Measurements from ENCODE around the gene S100A13.

DNA sequence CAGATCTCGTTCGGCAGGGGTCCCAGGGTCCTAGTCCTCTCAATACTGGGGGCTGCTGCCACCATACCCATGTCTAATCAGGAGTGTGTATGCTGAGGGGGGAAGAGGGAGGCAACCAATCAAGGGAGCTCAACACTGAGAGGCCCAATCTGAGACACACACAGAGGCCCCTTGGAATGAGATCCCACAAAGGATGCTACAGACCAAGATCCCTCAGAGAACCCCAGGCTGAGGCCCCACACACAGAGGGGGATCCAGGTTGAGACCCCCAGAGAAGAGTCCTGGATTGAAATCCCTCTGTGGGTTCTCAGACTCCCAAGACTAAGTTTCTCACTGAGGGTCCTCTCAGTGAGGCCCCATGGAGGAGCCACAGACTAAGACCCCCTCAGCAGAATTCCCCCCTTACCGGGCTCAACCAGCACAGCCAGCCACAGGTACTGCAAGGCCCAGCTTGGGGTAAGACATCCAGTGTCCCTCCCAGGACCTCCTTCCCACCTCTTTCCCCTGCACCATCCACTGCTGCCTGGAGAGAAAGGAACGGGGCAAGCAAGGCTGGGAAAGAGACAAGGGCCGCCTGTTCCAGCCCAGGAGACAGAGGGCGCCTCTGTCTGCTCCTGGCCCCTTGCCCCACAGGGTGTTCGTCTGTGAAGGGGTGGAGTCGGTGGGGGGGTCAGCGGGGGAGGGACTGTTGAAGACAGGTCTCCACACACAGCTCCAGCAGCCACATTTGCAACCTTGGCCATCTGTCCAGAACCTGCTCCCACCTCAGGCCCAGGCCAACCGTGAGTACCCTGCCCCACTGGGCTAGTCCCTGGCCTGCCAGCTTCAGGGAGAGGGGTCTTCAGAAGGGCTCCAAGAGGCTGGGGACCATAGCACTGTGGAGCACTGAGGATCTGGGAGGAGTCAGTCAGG lies 666 bp upstream of the S100A13 start, which contains the start of gene S100A1:
- TF ChIP-seq, protein P1, sequence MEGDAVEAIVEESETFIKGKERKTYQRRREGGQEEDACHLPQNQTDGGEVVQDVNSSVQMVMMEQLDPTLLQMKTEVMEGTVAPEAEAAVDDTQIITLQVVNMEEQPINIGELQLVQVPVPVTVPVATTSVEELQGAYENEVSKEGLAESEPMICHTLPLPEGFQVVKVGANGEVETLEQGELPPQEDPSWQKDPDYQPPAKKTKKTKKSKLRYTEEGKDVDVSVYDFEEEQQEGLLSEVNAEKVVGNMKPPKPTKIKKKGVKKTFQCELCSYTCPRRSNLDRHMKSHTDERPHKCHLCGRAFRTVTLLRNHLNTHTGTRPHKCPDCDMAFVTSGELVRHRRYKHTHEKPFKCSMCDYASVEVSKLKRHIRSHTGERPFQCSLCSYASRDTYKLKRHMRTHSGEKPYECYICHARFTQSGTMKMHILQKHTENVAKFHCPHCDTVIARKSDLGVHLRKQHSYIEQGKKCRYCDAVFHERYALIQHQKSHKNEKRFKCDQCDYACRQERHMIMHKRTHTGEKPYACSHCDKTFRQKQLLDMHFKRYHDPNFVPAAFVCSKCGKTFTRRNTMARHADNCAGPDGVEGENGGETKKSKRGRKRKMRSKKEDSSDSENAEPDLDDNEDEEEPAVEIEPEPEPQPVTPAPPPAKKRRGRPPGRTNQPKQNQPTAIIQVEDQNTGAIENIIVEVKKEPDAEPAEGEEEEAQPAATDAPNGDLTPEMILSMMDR (IDR thresholded peaks at IDR 0.05; ENCODE audit: poor library complexity) = no peak
- no peak for TF ChIP-seq EZH2 (IDR thresholded peaks at IDR 0.05; ENCODE audit: borderline replicate concordance)
